MM.1S (cell line): ENCODE data around the gene TLK1.

Experiments
- DNase-seq: peaks from one replicate; pipeline ENCODE4 v3.0.0-alpha.2; 2015
- H2AFZ ChIP-seq: fragments of 300-600 bp; sonication (generic); 2 replicates; pipeline ENCODE4 v1.6.0; 2016; ENCODE audit warnings: antibody characterized with exemption, low read length
- H3F3A ChIP-seq: fragments of 300-600 bp; sonication (generic); 2 replicates; pipeline ENCODE4 v1.6.1; 2016; ENCODE audit warnings: mild to moderate bottlenecking, antibody characterized with exemption, low read length, moderate library complexity, mixed read lengths; ENCODE audit not compliant: insufficient read depth
- H3K27ac ChIP-seq: fragments of 300-600 bp; sonication (generic); 2 replicates; pipeline ENCODE4 v1.5.1; 2016; ENCODE audit warnings: mild to moderate bottlenecking, low read length
- H3K27me3 ChIP-seq: fragments of 300-600 bp; sonication (generic); replicated peaks from 2 replicates; pipeline ENCODE4 v1.6.0; 2016; ENCODE audit warnings: low read length; ENCODE audit not compliant: insufficient read depth
- H3K36me3 ChIP-seq: fragments of 300-600 bp; sonication (generic); replicated peaks from 2 replicates; pipeline ENCODE4 v1.6.1; 2016; ENCODE audit warnings: mild to moderate bottlenecking, low read length, mixed read lengths; ENCODE audit not compliant: insufficient read depth
- H3K4me1 ChIP-seq: fragments of 300-600 bp; sonication (generic); 2 replicates; pipeline ENCODE4 v1.6.1; 2016; ENCODE audit warnings: low read length, mixed read lengths
- H3K4me2 ChIP-seq: fragments of 300-600 bp; sonication (generic); 2 replicates; pipeline ENCODE4 v1.6.0; 2016; ENCODE audit warnings: low read depth, low read length
- H3K4me3 ChIP-seq: fragments of 300-600 bp; sonication (generic); 2 replicates; pipeline ENCODE4 v1.5.1; 2016; ENCODE audit warnings: low read length, mixed read lengths
- H3K79me2 ChIP-seq: fragments of 300-600 bp; sonication (generic); 2 replicates; pipeline ENCODE4 v1.6.1; 2016; ENCODE audit warnings: mixed run types, low read length, mixed read lengths
- H3K9ac ChIP-seq: fragments of 300-600 bp; sonication (generic); 2 replicates; pipeline ENCODE4 v1.6.1; 2016; ENCODE audit warnings: low read length, mixed read lengths
- H3K9me2 ChIP-seq: fragments of 300-600 bp; sonication (generic); replicated peaks from 2 replicates; pipeline ENCODE4 v1.6.1; 2016; ENCODE audit warnings: mild to moderate bottlenecking, low read length, mixed read lengths; ENCODE audit not compliant: insufficient read depth
- H3K9me3 ChIP-seq: fragments of 300-600 bp; sonication (generic); replicated peaks from 2 replicates; pipeline ENCODE4 v1.6.1; 2016; ENCODE audit warnings: mild to moderate bottlenecking, low read length, mixed read lengths; ENCODE audit not compliant: insufficient read depth
- H4K20me1 ChIP-seq: fragments of 300-600 bp; sonication (generic); 2 replicates; pipeline ENCODE4 v1.6.1; 2016; ENCODE audit warnings: mild to moderate bottlenecking, low read length, moderate library complexity, mixed read lengths; ENCODE audit not compliant: insufficient read depth
- EZH2 ChIP-seq: fragments of 300-600 bp; sonication (generic); optimal IDR thresholded peaks from 2 replicates; pipeline ENCODE3; 2017; ENCODE audit warnings: low read depth, mild to moderate bottlenecking, antibody characterized with exemption, low read length, mixed read lengths
- EZH2phosphoT487 ChIP-seq: fragments of 300-600 bp; sonication (generic); IDR thresholded peaks from 2 replicates; pipeline ENCODE4 v1.6.1; 2018; ENCODE audit warnings: antibody characterized with exemption, low read length
- TF ChIP-seq, protein P1 (sequence below): fragments of 300-600 bp; sonication (generic); IDR thresholded peaks from 2 replicates; pipeline ENCODE4 v1.5.1; 2016; ENCODE audit warnings: antibody characterized with exemption, low read length, mixed read lengths

The TLK1 gene

DNA sequence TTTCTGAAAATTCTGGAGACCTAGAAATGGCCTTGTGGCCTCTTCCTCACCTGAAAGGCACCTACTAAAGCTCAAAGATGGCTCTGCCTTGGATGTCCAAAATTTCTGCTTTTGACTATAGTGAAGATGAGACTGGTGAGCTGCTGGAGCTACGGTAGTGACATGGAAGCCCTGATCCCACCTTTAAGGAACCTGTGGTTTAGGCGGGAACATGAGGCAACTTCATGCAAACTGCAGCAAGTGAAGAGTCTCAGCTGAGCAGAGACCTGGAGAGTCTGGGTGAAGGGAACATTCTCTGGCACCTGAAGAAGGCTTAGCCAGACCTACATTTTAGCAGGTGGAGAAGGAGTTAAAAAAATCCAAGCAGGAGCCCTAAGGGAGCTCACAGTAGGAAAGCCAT lies 191.7 kb downstream of the TLK1 start:
- H3K9me3 ChIP-seq: no peaks in the 10 kb centered on the region
- peak; percentile 0 for DNase-seq
- peaks cover 11% of the 10 kb centered on the region for H3K36me3 ChIP-seq
- no peak overlapping the region for H3K4me2 ChIP-seq
- no peaks in the 10 kb centered on the region for H3K79me2 ChIP-seq
- H3K27ac ChIP-seq: no peak overlapping the region
- TF ChIP-seq EZH2phosphoT487 (no peak), EZH2 (no peak)
- TF ChIP-seq, protein P1, sequence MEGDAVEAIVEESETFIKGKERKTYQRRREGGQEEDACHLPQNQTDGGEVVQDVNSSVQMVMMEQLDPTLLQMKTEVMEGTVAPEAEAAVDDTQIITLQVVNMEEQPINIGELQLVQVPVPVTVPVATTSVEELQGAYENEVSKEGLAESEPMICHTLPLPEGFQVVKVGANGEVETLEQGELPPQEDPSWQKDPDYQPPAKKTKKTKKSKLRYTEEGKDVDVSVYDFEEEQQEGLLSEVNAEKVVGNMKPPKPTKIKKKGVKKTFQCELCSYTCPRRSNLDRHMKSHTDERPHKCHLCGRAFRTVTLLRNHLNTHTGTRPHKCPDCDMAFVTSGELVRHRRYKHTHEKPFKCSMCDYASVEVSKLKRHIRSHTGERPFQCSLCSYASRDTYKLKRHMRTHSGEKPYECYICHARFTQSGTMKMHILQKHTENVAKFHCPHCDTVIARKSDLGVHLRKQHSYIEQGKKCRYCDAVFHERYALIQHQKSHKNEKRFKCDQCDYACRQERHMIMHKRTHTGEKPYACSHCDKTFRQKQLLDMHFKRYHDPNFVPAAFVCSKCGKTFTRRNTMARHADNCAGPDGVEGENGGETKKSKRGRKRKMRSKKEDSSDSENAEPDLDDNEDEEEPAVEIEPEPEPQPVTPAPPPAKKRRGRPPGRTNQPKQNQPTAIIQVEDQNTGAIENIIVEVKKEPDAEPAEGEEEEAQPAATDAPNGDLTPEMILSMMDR: no peak
- H3F3A ChIP-seq: peaks cover 6% of the 10 kb centered on the region; the same call in 1 of the 2 replicates
- H4K20me1 ChIP-seq: no peaks in the 10 kb centered on the region
- no peak overlapping the region for H3K9ac ChIP-seq
- no peaks in the 10 kb centered on the region for H3K9me2 ChIP-seq
- no peaks in the 10 kb centered on the region for H3K4me1 ChIP-seq
- H2AFZ ChIP-seq: no peak overlapping the region
- no peaks in the 10 kb centered on the region for H3K27me3 ChIP-seq
- H3K4me3 ChIP-seq: no peak overlapping the region

DNA sequence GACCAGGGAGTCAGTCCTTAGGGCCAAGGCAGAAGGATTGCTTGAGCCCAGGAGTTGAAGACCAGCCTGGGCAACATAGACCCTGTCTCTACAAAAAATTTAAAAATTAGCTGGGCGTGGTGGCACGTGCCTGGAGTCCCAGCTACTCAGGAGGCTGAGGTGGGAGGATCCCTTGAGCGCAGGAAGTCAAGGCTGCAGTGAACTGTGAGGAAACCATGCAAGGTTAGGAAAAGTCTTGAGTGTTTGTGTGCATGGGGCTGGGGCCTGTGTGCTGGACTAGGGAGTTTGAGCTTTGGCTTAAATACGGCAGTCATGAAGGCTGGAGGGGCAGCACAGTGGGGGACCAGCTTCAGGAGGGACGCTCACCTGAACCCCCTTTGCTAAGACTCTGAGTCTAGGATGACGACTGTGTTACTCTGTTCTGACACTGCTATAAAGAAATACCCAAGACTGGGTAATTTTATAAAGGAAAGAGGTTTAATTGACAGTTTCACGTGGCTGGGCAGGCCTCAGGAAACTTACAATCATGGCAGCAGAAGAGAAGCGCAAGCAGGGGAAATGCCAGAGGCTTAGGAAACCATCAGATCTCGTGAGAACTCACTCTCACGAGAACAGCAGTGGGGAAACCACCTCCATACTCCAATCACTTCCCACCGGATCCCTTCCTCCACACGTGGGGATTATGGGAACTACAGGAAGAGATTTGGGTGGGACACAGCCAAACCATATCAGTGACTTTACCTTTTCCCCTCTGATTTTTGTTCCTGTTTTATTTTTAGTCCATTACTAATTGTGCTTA lies 192.3 kb downstream of the TLK1 start:
- Histone ChIP-seq H3K36me3 (peaks cover 14% of the 10 kb centered on the region), H3K27ac (no peak overlapping the region), H3K27me3 (no peaks in the 10 kb centered on the region), H3K9me2 (no peaks in the 10 kb centered on the region), H2AFZ (no peak overlapping the region), H3K4me3 (no peak overlapping the region), H3K9ac (no peak overlapping the region), H3K9me3 (no peaks in the 10 kb centered on the region), H3K79me2 (no peaks in the 10 kb centered on the region), H4K20me1 (no peaks in the 10 kb centered on the region), H3K4me2 (no peak overlapping the region), H3K4me1 (no peaks in the 10 kb centered on the region), H3F3A (peaks cover 6% of the 10 kb centered on the region; the same call in 1 of the 2 replicates)
- TF ChIP-seq EZH2phosphoT487 (no peak), EZH2 (no peak)
- TF ChIP-seq, protein P1: no peak
- DNase-seq: no peak

DNA sequence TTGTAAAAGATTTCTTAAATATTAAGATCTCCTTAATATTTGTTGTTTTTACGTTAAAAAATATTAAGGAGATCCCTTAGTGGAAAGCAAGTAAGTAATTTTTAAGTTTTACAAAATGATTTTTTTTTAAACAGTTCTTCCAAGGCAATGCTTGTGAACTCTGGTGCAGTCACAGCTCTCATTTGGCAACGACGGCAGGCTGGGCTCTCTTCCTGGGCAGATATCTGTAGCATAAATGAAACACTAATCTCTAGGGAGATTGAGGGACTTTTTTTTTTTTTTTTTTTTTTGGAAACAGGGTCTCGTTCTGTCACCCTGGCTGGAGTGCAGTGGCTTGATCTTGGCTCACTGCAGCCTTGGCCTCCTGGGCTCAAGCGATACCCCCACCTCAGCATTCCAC lies 193.1 kb downstream of the TLK1 start:
- Histone ChIP-seq H3K9me2 (no peaks in the 10 kb centered on the region), H3K79me2 (no peaks in the 10 kb centered on the region)

More for the DNA sequence above, 193.1 kb downstream of the TLK1 start:
- Histone ChIP-seq H3K27me3 (no peaks in the 10 kb centered on the region), H3K9me3 (no peaks in the 10 kb centered on the region), H3K9ac (no peak overlapping the region), H3K4me2 (no peak overlapping the region), H3K27ac (no peak overlapping the region), H2AFZ (no peak overlapping the region), H3K36me3 (peaks cover 19% of the 10 kb centered on the region), H4K20me1 (no peaks in the 10 kb centered on the region), H3F3A (peaks cover 4% of the 10 kb centered on the region; the same call in 1 of the 2 replicates), H3K4me1 (no peaks in the 10 kb centered on the region), H3K4me3 (no peak overlapping the region)
- TF ChIP-seq EZH2phosphoT487: no peak
- TF ChIP-seq EZH2: no peak
- TF ChIP-seq, protein P1: no peak
- DNase-seq: no peak
